IPS-20b (cell line): ENCODE data around the gene TBC1D19.
"Not testable (repeated sequence)": the region's sequence is repeated elsewhere in the genome, so short reads cannot be mapped to it uniquely, and the experiment has no call there.

ENCODE experiments used
- H3K27ac ChIP-seq: one replicate; pipeline ENCODE4 v1.5.1; 2013; ENCODE audit warnings: low read length
- H3K27me3 ChIP-seq: 2 replicates; pipeline ENCODE4 v1.6.1; 2013; ENCODE audit warnings: mild to moderate bottlenecking, low read length, inconsistent platforms; ENCODE audit not compliant: insufficient read depth
- H3K36me3 ChIP-seq: 2 replicates; pipeline ENCODE4 v1.6.1; 2013; ENCODE audit warnings: low read depth, mild to moderate bottlenecking, inconsistent platforms, low read length, moderate library complexity; ENCODE audit not compliant: insufficient read depth
- H3K4me1 ChIP-seq: 2 replicates; pipeline ENCODE4 v1.6.1; 2013; ENCODE audit warnings: mild to moderate bottlenecking, control low read depth, inconsistent platforms, low read length, moderate library complexity; ENCODE audit not compliant: insufficient read depth
- H3K4me3 ChIP-seq: 2 replicates; pipeline ENCODE4 v1.5.1; 2013; ENCODE audit warnings: mild to moderate bottlenecking, low read length, inconsistent platforms
- H3K9ac ChIP-seq: 2 replicates; pipeline ENCODE4 v1.6.1; 2013; ENCODE audit warnings: low read depth, mild to moderate bottlenecking, inconsistent platforms, low read length, moderate library complexity
- H3K9me3 ChIP-seq: 2 replicates; pipeline ENCODE4 v1.6.1; 2013; ENCODE audit warnings: mild to moderate bottlenecking, low read depth, low read length, inconsistent platforms; ENCODE audit not compliant: insufficient read depth

Gene TBC1D19

GRCh38 chr4:26607776-26608175 lies 23.9 kb downstream of the TBC1D19 start:
- no peaks in the 10 kb centered on the region for H3K27me3 ChIP-seq
- H3K36me3 ChIP-seq, result no peaks in the 10 kb centered on the region
- no peak overlapping the region for H3K9ac ChIP-seq
- no peak overlapping the region for H3K4me3 ChIP-seq
- peaks cover 6% of the 10 kb centered on the region; the same call in 1 of the 2 replicates for H3K4me1 ChIP-seq
- H3K27ac ChIP-seq, result no peak overlapping the region
- no peaks in the 10 kb centered on the region for H3K9me3 ChIP-seq

- H3K27ac ChIP-seq, result no peak overlapping the region
- H3K9me3 ChIP-seq, result no peaks in the 10 kb centered on the region
- no peak overlapping the region for H3K4me3 ChIP-seq
- no peaks in the 10 kb centered on the region for H3K36me3 ChIP-seq
- H3K9ac ChIP-seq, result no peak overlapping the region
- H3K4me1 ChIP-seq, result peaks cover 6% of the 10 kb centered on the region; the same call in 1 of the 2 replicates
- no peaks in the 10 kb centered on the region for H3K27me3 ChIP-seq
These were observed 25.5 kb downstream of the TBC1D19 start for GRCh38 chr4:26609391-26609790.

- no peaks in the 10 kb centered on the region for H3K27me3 ChIP-seq
- no peak overlapping the region for H3K9ac ChIP-seq
- no peak overlapping the region for H3K4me3 ChIP-seq
- H3K27ac ChIP-seq, result no peak overlapping the region
- H3K9me3 ChIP-seq, result no peaks in the 10 kb centered on the region
- no peaks in the 10 kb centered on the region for H3K36me3 ChIP-seq
- peaks cover 6% of the 10 kb centered on the region; the same call in 1 of the 2 replicates for H3K4me1 ChIP-seq
These were observed 26.0 kb downstream of the TBC1D19 start for GRCh38 chr4:26609868-26610267.

- Histone ChIP-seq H3K4me3 (no peak overlapping the region), H3K4me1 (peaks cover 6% of the 10 kb centered on the region; the same call in 1 of the 2 replicates), H3K27me3 (no peaks in the 10 kb centered on the region), H3K9me3 (no peaks in the 10 kb centered on the region), H3K27ac (no peak overlapping the region), H3K36me3 (no peaks in the 10 kb centered on the region), H3K9ac (no peak overlapping the region)
These were observed 27.5 kb downstream of the TBC1D19 start for GRCh38 chr4:26611372-26611771.

GRCh38 chr4:26611885-26612284 lies 28.0 kb downstream of the TBC1D19 start:
- Histone ChIP-seq H3K9me3 (no peaks in the 10 kb centered on the region), H3K27ac (no peak overlapping the region), H3K9ac (no peak overlapping the region), H3K4me1 (peaks cover 6% of the 10 kb centered on the region; the same call in 1 of the 2 replicates), H3K27me3 (no peaks in the 10 kb centered on the region), H3K4me3 (no peak overlapping the region), H3K36me3 (no peaks in the 10 kb centered on the region)

- Histone ChIP-seq H3K9me3 (no peaks in the 10 kb centered on the region), H3K27me3 (no peaks in the 10 kb centered on the region), H3K4me3 (no peak overlapping the region), H3K36me3 (no peaks in the 10 kb centered on the region), H3K9ac (no peak overlapping the region), H3K27ac (no peak overlapping the region), H3K4me1 (peaks cover 2% of the 10 kb centered on the region; the same call in 1 of the 2 replicates)
These were observed 29.4 kb downstream of the TBC1D19 start for GRCh38 chr4:26613237-26613636.

- no peaks in the 10 kb centered on the region for H3K36me3 ChIP-seq
- no peaks in the 10 kb centered on the region for H3K27me3 ChIP-seq
- H3K4me3 ChIP-seq, result no peak overlapping the region
- H3K9ac ChIP-seq, result no peak overlapping the region
- no peaks in the 10 kb centered on the region for H3K9me3 ChIP-seq
- H3K4me1 ChIP-seq, result no peaks in the 10 kb centered on the region; the same call in 1 of the 2 replicates
- no peak overlapping the region for H3K27ac ChIP-seq
These were observed 29.9 kb downstream of the TBC1D19 start for GRCh38 chr4:26613735-26614134.

- Histone ChIP-seq H3K4me3 (no peak overlapping the region), H3K27me3 (no peaks in the 10 kb centered on the region), H3K9me3 (no peaks in the 10 kb centered on the region), H3K36me3 (no peaks in the 10 kb centered on the region), H3K4me1 (no peaks in the 10 kb centered on the region), H3K9ac (no peak overlapping the region), H3K27ac (no peak overlapping the region)
These were observed 35.9 kb downstream of the TBC1D19 start for GRCh38 chr4:26619784-26620183.

- no peaks in the 10 kb centered on the region for H3K4me1 ChIP-seq
- H3K4me3 ChIP-seq, result no peak overlapping the region
- H3K27me3 ChIP-seq, result no peaks in the 10 kb centered on the region
- no peaks in the 10 kb centered on the region for H3K9me3 ChIP-seq
- no peak overlapping the region for H3K9ac ChIP-seq
- no peaks in the 10 kb centered on the region for H3K36me3 ChIP-seq
- H3K27ac ChIP-seq, result no peak overlapping the region
These were observed 37.5 kb downstream of the TBC1D19 start for GRCh38 chr4:26621366-26621765.

GRCh38 chr4:26622913-26623312 lies 39.0 kb downstream of the TBC1D19 start:
- no peak overlapping the region for H3K27ac ChIP-seq
- no peak overlapping the region for H3K4me3 ChIP-seq
- H3K9ac ChIP-seq, result no peak overlapping the region
- H3K27me3 ChIP-seq, result no peaks in the 10 kb centered on the region
- no peaks in the 10 kb centered on the region for H3K9me3 ChIP-seq
- no peaks in the 10 kb centered on the region for H3K4me1 ChIP-seq
- no peaks in the 10 kb centered on the region for H3K36me3 ChIP-seq

- H3K27ac ChIP-seq, H3K4me3 ChIP-seq, H3K9ac ChIP-seq, H3K27me3 ChIP-seq, H3K4me1 ChIP-seq, H3K36me3 ChIP-seq, H3K9me3 ChIP-seq: not testable (repeated sequence)
These were observed 42.8 kb downstream of the TBC1D19 start for GRCh38 chr4:26626658-26627057.

GRCh38 chr4:26632916-26633315 lies 49.0 kb downstream of the TBC1D19 start:
- Histone ChIP-seq H3K4me1 (no peaks in the 10 kb centered on the region), H3K9me3 (no peaks in the 10 kb centered on the region), H3K27ac (no peak overlapping the region), H3K4me3 (no peak overlapping the region), H3K27me3 (no peaks in the 10 kb centered on the region), H3K9ac (no peak overlapping the region), H3K36me3 (no peaks in the 10 kb centered on the region)

- Histone ChIP-seq H3K4me1 (no peaks in the 10 kb centered on the region), H3K27me3 (no peaks in the 10 kb centered on the region), H3K4me3 (no peak overlapping the region), H3K27ac (no peak overlapping the region), H3K9me3 (no peaks in the 10 kb centered on the region), H3K9ac (no peak overlapping the region), H3K36me3 (no peaks in the 10 kb centered on the region)
These were observed 50.4 kb downstream of the TBC1D19 start for GRCh38 chr4:26634237-26634636.
